Smooth muscle cell (in vitro differentiated cells): ENCODE measurements around the gene EMC10. TPM values are rescaled to one million over a fixed set of nuclear protein-coding genes. Genes with fewer than 3 reads are reported as not detected.
"Not testable (repeated sequence)": the region's sequence is repeated elsewhere in the genome, so short reads cannot be mapped to it uniquely, and the experiment has no call there.

ENCODE experiments used
- DNase-seq: peaks from one replicate; lab custom pipeline; 2025; ENCODE audit not compliant: unreplicated experiment; lab: John Stamatoyannopoulos, UW
- H2AFZ ChIP-seq: fragments of 200-600 bp; sonication (generic); 2 replicates; pipeline ENCODE4 v1.6.0; 2016; ENCODE audit warnings: antibody characterized with exemption, low read depth, mild to moderate bottlenecking
- H3F3A ChIP-seq: fragments of 200-600 bp; sonication (generic); 2 replicates; pipeline ENCODE4 v1.6.0; 2017; ENCODE audit warnings: antibody characterized with exemption, low read depth
- H3K27ac ChIP-seq: fragments of 200-600 bp; sonication (generic); 2 replicates; pipeline ENCODE4 v1.5.1; 2016; ENCODE audit warnings: low read depth, mild to moderate bottlenecking
- H3K27me3 ChIP-seq: fragments of 200-600 bp; sonication (generic); 2 replicates; pipeline ENCODE4 v1.6.1; 2016; ENCODE audit warnings: low read depth, mild to moderate bottlenecking
- H3K36me3 ChIP-seq: fragments of 200-600 bp; sonication (generic); 2 replicates; pipeline ENCODE4 v1.5.1; 2016; ENCODE audit warnings: low read depth
- H3K4me1 ChIP-seq: fragments of 200-600 bp; sonication (generic); 2 replicates; pipeline ENCODE4 v1.5.1; 2016; ENCODE audit warnings: low read depth
- H3K4me2 ChIP-seq: fragments of 200-600 bp; sonication (generic); 2 replicates; pipeline ENCODE4 v1.6.0; 2016; ENCODE audit warnings: mild to moderate bottlenecking
- H3K4me3 ChIP-seq: fragments of 200-600 bp; sonication (generic); 2 replicates; pipeline ENCODE4 v1.5.1; 2016; ENCODE audit warnings: mild to moderate bottlenecking
- H3K79me2 ChIP-seq: fragments of 200-600 bp; sonication (generic); 2 replicates; pipeline ENCODE4 v1.6.0; 2016; ENCODE audit warnings: low read depth, mild to moderate bottlenecking
- H3K9ac ChIP-seq: fragments of 200-600 bp; sonication (generic); 2 replicates; pipeline ENCODE4 v1.6.0; 2016; ENCODE audit warnings: low read depth
- H3K9me3 ChIP-seq: fragments of 200-600 bp; sonication (generic); replicated peaks from 2 replicates; pipeline ENCODE4 v1.5.1; 2016; ENCODE audit warnings: low read depth
- H4K20me1 ChIP-seq: fragments of 200-600 bp; sonication (generic); 2 replicates; pipeline ENCODE4 v1.6.0; 2016; ENCODE audit warnings: low read depth
- WGBS: methylation state at CpG from one replicate; pipeline ENCODE4 v1.1.7; 2016; ENCODE audit warnings: low lambda C conversion rate; 5-methylcytosine and 5-hydroxymethylcytosine counted together
- polyA plus RNA-seq: library from polyadenylated mRNA; unstranded; fragments of >200 nt; fragmentation: Nextera tagmentation; extraction: Ambion mirVana; gene quantifications from 2 replicates; pipeline ENCODE4 v1.2.1, GENCODE V29; 2016
- total RNA-seq: library from RNA; depleted of rRNA; stranded (reverse); fragments of >200 nt; gene quantifications from 2 replicates; pipeline ENCODE4 v1.2.3, GENCODE V29; 2014
- TF ChIP-seq, protein P1 (sequence below): fragments of 200-600 bp; sonication (generic); IDR thresholded peaks from 2 replicates; pipeline ENCODE4 v1.5.1; 2017; ENCODE audit warnings: borderline replicate concordance, mild to moderate bottlenecking, antibody characterized with exemption; ENCODE audit not compliant: insufficient read depth, poor library complexity, severe bottlenecking

The EMC10 gene
- total and polyA plus RNA-seq, 2 experiments from 2014 or later: 18.0 to 51.7 TPM

DNA sequence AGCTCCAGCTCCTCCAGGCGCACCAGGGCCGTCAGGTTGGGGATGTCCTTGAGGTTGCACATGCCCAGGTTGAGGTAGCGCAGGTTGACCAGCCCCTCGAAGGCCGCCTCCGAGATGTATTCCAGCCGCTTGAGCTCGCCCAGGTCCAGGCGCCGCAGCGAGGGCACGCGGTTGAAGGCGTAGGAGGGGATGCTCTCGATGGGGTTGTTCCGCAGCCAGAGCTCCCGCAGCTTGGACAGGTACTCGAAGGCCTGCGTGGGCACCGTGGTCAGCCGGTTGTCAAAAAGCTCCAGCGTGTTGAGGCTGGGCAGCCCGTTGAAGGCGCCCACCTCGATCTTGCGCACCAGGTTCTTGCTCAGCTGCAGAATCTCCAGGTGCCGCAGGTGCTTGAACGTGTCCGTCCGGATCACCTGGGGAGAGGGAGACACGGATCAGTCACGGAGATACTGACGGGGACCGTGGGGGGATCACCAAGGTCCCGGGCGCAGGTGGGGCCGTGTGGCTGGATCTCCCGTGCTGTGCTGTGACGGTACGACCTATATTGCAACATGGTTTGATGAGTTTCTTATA lies 42.8 kb downstream of the EMC10 start:
- no peak overlapping the region for H3K27ac ChIP-seq

DNA sequence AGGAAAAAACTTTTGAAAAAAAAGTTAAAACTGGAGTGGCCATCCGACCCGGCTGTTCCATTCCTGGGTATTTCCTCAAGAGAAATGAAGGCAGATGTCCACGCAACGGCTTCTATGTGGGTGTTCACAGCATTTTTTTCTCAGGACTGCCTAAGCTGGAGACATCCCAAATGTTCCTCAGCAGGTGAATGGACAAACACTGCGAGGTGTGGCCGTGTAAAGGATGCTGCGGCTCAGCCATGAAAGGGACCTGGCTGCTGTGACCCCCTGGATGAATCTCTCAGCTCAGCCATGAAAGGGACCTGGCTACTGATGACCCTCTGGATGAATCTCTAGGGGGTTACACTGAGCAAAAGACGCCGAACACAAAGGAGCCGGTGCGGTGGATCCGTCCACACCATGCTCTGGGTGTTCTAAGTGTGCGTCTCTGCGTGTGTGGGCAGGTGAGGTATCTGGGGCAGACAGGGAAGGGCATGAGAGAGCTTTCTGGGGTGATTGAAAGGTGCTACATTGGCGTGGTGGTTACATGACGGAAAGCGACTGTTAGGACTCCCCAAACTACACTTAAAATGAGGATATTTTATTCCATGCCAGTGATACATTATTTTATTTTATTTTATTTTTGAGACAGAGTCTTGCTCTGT lies 44.6 kb downstream of the EMC10 start:
- H3K27me3 ChIP-seq: no peaks in the 10 kb centered on the region
- TF ChIP-seq, protein P1, sequence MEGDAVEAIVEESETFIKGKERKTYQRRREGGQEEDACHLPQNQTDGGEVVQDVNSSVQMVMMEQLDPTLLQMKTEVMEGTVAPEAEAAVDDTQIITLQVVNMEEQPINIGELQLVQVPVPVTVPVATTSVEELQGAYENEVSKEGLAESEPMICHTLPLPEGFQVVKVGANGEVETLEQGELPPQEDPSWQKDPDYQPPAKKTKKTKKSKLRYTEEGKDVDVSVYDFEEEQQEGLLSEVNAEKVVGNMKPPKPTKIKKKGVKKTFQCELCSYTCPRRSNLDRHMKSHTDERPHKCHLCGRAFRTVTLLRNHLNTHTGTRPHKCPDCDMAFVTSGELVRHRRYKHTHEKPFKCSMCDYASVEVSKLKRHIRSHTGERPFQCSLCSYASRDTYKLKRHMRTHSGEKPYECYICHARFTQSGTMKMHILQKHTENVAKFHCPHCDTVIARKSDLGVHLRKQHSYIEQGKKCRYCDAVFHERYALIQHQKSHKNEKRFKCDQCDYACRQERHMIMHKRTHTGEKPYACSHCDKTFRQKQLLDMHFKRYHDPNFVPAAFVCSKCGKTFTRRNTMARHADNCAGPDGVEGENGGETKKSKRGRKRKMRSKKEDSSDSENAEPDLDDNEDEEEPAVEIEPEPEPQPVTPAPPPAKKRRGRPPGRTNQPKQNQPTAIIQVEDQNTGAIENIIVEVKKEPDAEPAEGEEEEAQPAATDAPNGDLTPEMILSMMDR: no peak
- no peak for DNase-seq
- H3K4me1 ChIP-seq: no peaks in the 10 kb centered on the region
- H3K36me3 ChIP-seq: no peaks in the 10 kb centered on the region
- H3K27ac ChIP-seq: no peak overlapping the region
- no peaks in the 10 kb centered on the region for H3F3A ChIP-seq
- H4K20me1 ChIP-seq: no peaks in the 10 kb centered on the region
- H3K4me3 ChIP-seq: no peak overlapping the region
- no peak overlapping the region for H3K4me2 ChIP-seq
- 93% methylated on average over 17 of the region's 17 CpGs for WGBS
- no peaks in the 10 kb centered on the region for H3K79me2 ChIP-seq
- H3K9me3 ChIP-seq: no peaks in the 10 kb centered on the region
- no peak overlapping the region for H2AFZ ChIP-seq
- no peak overlapping the region for H3K9ac ChIP-seq

More for the DNA sequence above, 42.8 kb downstream of the EMC10 start:
- WGBS: 97% methylated on average over 40 of the region's 40 CpGs
- H3K4me2 ChIP-seq: no peak overlapping the region
- TF ChIP-seq, protein P1: no peak
- H3F3A ChIP-seq: no peaks in the 10 kb centered on the region
- no peak overlapping the region for H2AFZ ChIP-seq
- H4K20me1 ChIP-seq: no peaks in the 10 kb centered on the region
- H3K79me2 ChIP-seq: no peaks in the 10 kb centered on the region
- no peaks in the 10 kb centered on the region for H3K27me3 ChIP-seq
- no peaks in the 10 kb centered on the region for H3K9me3 ChIP-seq
- no peak overlapping the region for H3K4me3 ChIP-seq
- no peaks in the 10 kb centered on the region for H3K4me1 ChIP-seq
- H3K9ac ChIP-seq: no peak overlapping the region
- H3K36me3 ChIP-seq: no peaks in the 10 kb centered on the region
- no peak for DNase-seq

DNA sequence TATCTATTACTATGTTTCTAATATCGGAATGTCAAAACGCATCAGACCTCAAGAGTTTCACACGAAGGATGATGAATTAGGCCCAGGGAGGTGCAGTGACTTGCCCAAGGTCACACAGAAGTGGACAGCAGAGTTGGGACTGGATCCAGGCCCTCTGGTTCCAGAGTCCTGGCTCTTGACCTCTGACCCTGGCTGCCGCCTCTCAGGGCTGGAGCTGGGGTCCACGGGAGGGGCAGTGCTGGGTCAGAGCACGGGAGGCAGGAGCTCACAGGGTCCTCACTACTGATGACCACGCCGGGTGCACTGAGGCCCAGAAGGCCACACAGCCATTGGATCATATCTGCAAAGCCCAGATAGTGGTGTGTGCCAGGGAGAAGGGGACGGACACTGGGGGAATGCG lies 46.6 kb downstream of the EMC10 start:
- Histone ChIP-seq H4K20me1 (no peaks in the 10 kb centered on the region), H3K9ac (no peak overlapping the region), H2AFZ (no peak overlapping the region), H3K9me3 (no peaks in the 10 kb centered on the region), H3K27me3 (no peaks in the 10 kb centered on the region), H3K4me3 (no peak overlapping the region), H3K36me3 (no peaks in the 10 kb centered on the region), H3K4me2 (no peak overlapping the region), H3F3A (no peaks in the 10 kb centered on the region), H3K27ac (no peak overlapping the region), H3K4me1 (no peaks in the 10 kb centered on the region), H3K79me2 (no peaks in the 10 kb centered on the region)
- 90% methylated on average over 10 of the region's 10 CpGs for WGBS
- TF ChIP-seq, protein P1: no peak
- no peak for DNase-seq

DNA sequence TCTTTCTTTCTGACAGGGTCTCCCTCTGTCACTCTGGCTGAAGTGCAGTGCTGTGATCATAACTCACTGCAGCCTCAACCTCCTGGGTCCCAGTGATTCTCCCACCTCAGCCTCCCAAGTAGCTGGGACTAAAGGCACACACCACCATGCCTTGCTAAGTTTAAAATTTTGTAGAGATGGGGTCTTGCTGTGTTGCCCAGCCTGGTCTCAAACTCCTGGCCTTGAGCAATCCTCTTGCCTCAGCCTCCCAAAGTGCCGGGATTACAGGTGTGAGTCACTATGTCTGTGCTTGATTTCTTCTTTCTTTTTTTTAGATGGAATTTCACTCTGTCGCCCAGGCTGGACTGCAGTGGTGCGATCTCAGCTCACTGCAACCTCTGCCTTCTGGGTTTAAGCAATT lies 51.7 kb downstream of the EMC10 start:
- H3K9me3 ChIP-seq, H3K4me3 ChIP-seq, H3K27me3 ChIP-seq, H3K27ac ChIP-seq, DNase-seq, H4K20me1 ChIP-seq, H3K4me1 ChIP-seq, H3K4me2 ChIP-seq, H3K9ac ChIP-seq, H3F3A ChIP-seq, H2AFZ ChIP-seq, H3K79me2 ChIP-seq, H3K36me3 ChIP-seq: not testable (repeated sequence)
- WGBS: 89% methylated on average over 3 of the region's 3 CpGs
